PC-9 (cell line): ENCODE results near the gene MOB3A. TPM values are rescaled to one million over a fixed set of nuclear protein-coding genes. Genes with fewer than 3 reads are reported as not detected.
"Not testable (repeated sequence)": the region's sequence is repeated elsewhere in the genome, so short reads cannot be mapped to it uniquely, and the experiment has no call there.

ENCODE experiments used
- BruUV-seq: library from RNA; stranded (reverse); fragments of 400-500 nt; replicated peaks from 2 replicates; lab custom pipeline; 2021; lab: Mats Ljungman, UMichigan
- CTCF ChIA-PET: fragments of 300-600 bp; sonication (Branson Sonifier 250); formaldehyde crosslinking; loops from one replicate; lab custom pipeline; 2022; ENCODE audit warnings: antibody characterized with exemption; lab: Charles Lee
- POLR2A ChIA-PET: fragments of 300-600 bp; sonication (Branson Sonifier 250); formaldehyde crosslinking; loops from one replicate; lab custom pipeline; 2022; ENCODE audit warnings: antibody characterized with exemption; ENCODE audit not compliant: unreplicated experiment; lab: Charles Lee
- DNase-seq, 2 experiments: peaks; one replicate each; pipeline versions ENCODE4 v3.0.0 to v3.0.0-alpha.2; 2015 to 2022; ENCODE audit warnings: mixed read lengths in 1 of 2
- H2AFZ ChIP-seq: fragments of 200-600 bp; sonication (generic); 2 replicates; pipeline ENCODE4 v1.8.1; 2017; ENCODE audit warnings: antibody characterized with exemption
- H3F3A ChIP-seq: fragments of 200-600 bp; sonication (generic); 2 replicates; pipeline ENCODE4 v1.8.1; 2017; ENCODE audit warnings: antibody characterized with exemption, mild to moderate bottlenecking, low read depth; ENCODE audit not compliant: insufficient read depth
- H3K27ac ChIP-seq: fragments of 200-600 bp; sonication (generic); 2 replicates; pipeline ENCODE4 v1.6.1; 2016; ENCODE audit warnings: mixed run types
- H3K27me3 ChIP-seq: fragments of 200-600 bp; sonication (generic); 2 replicates; pipeline ENCODE4 v1.6.1; 2016; ENCODE audit warnings: low read depth, mixed run types; ENCODE audit not compliant: insufficient read depth
- H3K36me3 ChIP-seq: fragments of 200-600 bp; sonication (generic); 2 replicates; pipeline ENCODE4 v1.6.1; 2016; ENCODE audit warnings: low read depth, mixed run types
- H3K4me1 ChIP-seq: fragments of 200-600 bp; sonication (generic); replicated peaks from 2 replicates; pipeline ENCODE4 v1.6.1; 2016; ENCODE audit warnings: mixed run types; ENCODE audit not compliant: insufficient read depth
- H3K4me2 ChIP-seq: fragments of 200-600 bp; sonication (generic); 2 replicates; pipeline ENCODE4 v1.6.1; 2017; ENCODE audit warnings: mixed run types
- H3K4me3 ChIP-seq: fragments of 200-600 bp; sonication (generic); 2 replicates; pipeline ENCODE4 v1.6.1; 2016; ENCODE audit warnings: mixed run types
- H3K79me2 ChIP-seq: fragments of 200-600 bp; sonication (generic); 2 replicates; pipeline ENCODE4 v1.6.1; 2017; ENCODE audit warnings: low read depth, mixed run types
- H3K9me2 ChIP-seq: fragments of 200-600 bp; sonication (generic); 2 replicates; pipeline ENCODE4 v1.8.1; 2017; ENCODE audit warnings: mild to moderate bottlenecking; ENCODE audit not compliant: insufficient read depth
- H3K9me3 ChIP-seq: fragments of 200-600 bp; sonication (generic); 2 replicates; pipeline ENCODE4 v1.8.1; 2016; ENCODE audit warnings: low read depth; ENCODE audit not compliant: insufficient read depth
- H4K20me1 ChIP-seq: fragments of 200-600 bp; sonication (generic); 2 replicates; pipeline ENCODE4 v1.8.1; 2017; ENCODE audit not compliant: insufficient read depth
- CTCF ChIP-seq: fragments of 200-600 bp; sonication (generic); conservative IDR thresholded peaks from 2 replicates; pipeline ENCODE4 v1.6.1; 2017; ENCODE audit warnings: mixed run types, antibody characterized with exemption, mild to moderate bottlenecking, moderate library complexity
- EZH2 ChIP-seq: fragments of 200-600 bp; sonication (generic); IDR thresholded peaks from 2 replicates; pipeline ENCODE4 v1.8.0; 2017; ENCODE audit warnings: antibody characterized with exemption, low read depth
- intact Hi-C: fragments of 100-400 bp; cut with micrococcal nuclease; formaldehyde crosslinking; loops from one replicate; pipeline ENCODE4 v1.10.0; 2022; ENCODE audit not compliant: unreplicated experiment
- total RNA-seq: library from RNA; stranded (reverse); gene quantifications from 2 replicates; pipeline ENCODE4 v1.2.3, GENCODE V29; 2021

MOB3A gene
- total RNA-seq, 1 experiment from 2014 or later: 28.9 TPM

GRCh38 chr19:2129892-2130770 lies 34.0 kb upstream of the MOB3A start:
- Histone ChIP-seq H3K27me3 (no peaks in the 10 kb centered on the region), H3K27ac (no peak overlapping the region), H3K9me3 (no peaks in the 10 kb centered on the region), H4K20me1 (no peaks in the 10 kb centered on the region), H3K9me2 (no peaks in the 10 kb centered on the region), H3K36me3 (no peaks in the 10 kb centered on the region), H3F3A (no peaks in the 10 kb centered on the region), H2AFZ (no peak overlapping the region), H3K4me2 (no peak overlapping the region), H3K4me3 (no peak overlapping the region), H3K4me1 (no peaks in the 10 kb centered on the region), H3K79me2 (no peaks in the 10 kb centered on the region)
- ChIA-PET POLR2A (no interaction called here), CTCF (no interaction called here)
- TF ChIP-seq EZH2 (no peak), CTCF (no peak)
- no peak for DNase-seq
- BruUV-seq: no TSS peak
- intact Hi-C loops: no loop called here

- H2AFZ ChIP-seq: no peak overlapping the region
- TF ChIP-seq CTCF: no peak
- TF ChIP-seq EZH2: no peak
- no peaks in the 10 kb centered on the region for H3K36me3 ChIP-seq
- H3K27ac ChIP-seq: no peak overlapping the region
- no peaks in the 10 kb centered on the region for H3K9me3 ChIP-seq
- H3K27me3 ChIP-seq: no peaks in the 10 kb centered on the region
- DNase-seq: no peak
- H3F3A ChIP-seq: no peaks in the 10 kb centered on the region
- BruUV-seq: no TSS peak
- no peak overlapping the region for H3K4me3 ChIP-seq
- intact Hi-C loops: no loop called here
- 0 out of 2 replicates have a peak, but pooled peaks cover under 1% of the 10 kb centered on the region for H4K20me1 ChIP-seq
- POLR2A ChIA-PET: no interaction called here
- no peak overlapping the region for H3K4me2 ChIP-seq
- H3K4me1 ChIP-seq: no peaks in the 10 kb centered on the region
- CTCF ChIA-PET: no interaction called here
- H3K79me2 ChIP-seq: no peaks in the 10 kb centered on the region
- H3K9me2 ChIP-seq: no peaks in the 10 kb centered on the region
Observed at GRCh38 chr19:2129486-2129885, 33.4 kb upstream of the MOB3A start.

GRCh38 chr19:2129022-2129421 lies 32.9 kb upstream of the MOB3A start:
- POLR2A ChIA-PET: no interaction called here

GRCh38 chr19:2128252-2128651 lies 32.1 kb upstream of the MOB3A start:
- DNase-seq, CTCF ChIA-PET, H3F3A ChIP-seq, H3K27ac ChIP-seq, BruUV-seq, intact Hi-C loops, H2AFZ ChIP-seq, H3K4me2 ChIP-seq, H3K9me3 ChIP-seq, H3K4me3 ChIP-seq, H3K4me1 ChIP-seq, H3K27me3 ChIP-seq, POLR2A ChIA-PET, H3K9me2 ChIP-seq, H3K36me3 ChIP-seq, H3K79me2 ChIP-seq: not testable (repeated sequence)
- H4K20me1 ChIP-seq: peaks cover 12% of the 10 kb centered on the region; the same call in 1 of the 2 replicates

More at GRCh38 chr19:2129022-2129421, 32.9 kb upstream of the MOB3A start:
- H2AFZ ChIP-seq: no peak overlapping the region
- H4K20me1 ChIP-seq: peaks cover 5% of the 10 kb centered on the region; the same call in 1 of the 2 replicates
- no peaks in the 10 kb centered on the region for H3F3A ChIP-seq
- CTCF ChIA-PET: no interaction called here
- no peaks in the 10 kb centered on the region for H3K79me2 ChIP-seq
- H3K9me3 ChIP-seq: no peaks in the 10 kb centered on the region
- H3K4me3 ChIP-seq: no peak overlapping the region
- no peaks in the 10 kb centered on the region for H3K9me2 ChIP-seq
- intact Hi-C loops: no loop called here
- no TSS peak for BruUV-seq
- no peak overlapping the region for H3K4me2 ChIP-seq
- H3K27ac ChIP-seq: no peak overlapping the region
- H3K4me1 ChIP-seq: no peaks in the 10 kb centered on the region
- DNase-seq: no peak
- H3K36me3 ChIP-seq: no peaks in the 10 kb centered on the region
- TF ChIP-seq EZH2 (no peak), CTCF (no peak)
- H3K27me3 ChIP-seq: no peaks in the 10 kb centered on the region
